Inflammatory macrophage treated with lipopolysaccharide for 1 hour (primary cell): ENCODE measurements around the gene FGF22.
"Not testable (repeated sequence)": the region's sequence is repeated elsewhere in the genome, so short reads cannot be mapped to it uniquely, and the experiment has no call there.

Experiments
- DNase-seq, 2 donors: peaks; one replicate each; pipeline ENCODE4 v3.0.0-alpha.2; 2020 to 2022

FGF22 gene

GRCh38 chr19:607301-608154 is 32.2 kb upstream of the FGF22 start:
- no peak for DNase-seq

GRCh38 chr19:608155-609003 is 31.3 kb upstream of the FGF22 start:
- DNase-seq = no peak

GRCh38 chr19:609004-609346 is 30.7 kb upstream of the FGF22 start:
- peak; percentile 25 to 28 for DNase-seq

GRCh38 chr19:610071-610800 is 29.4 kb upstream of the FGF22 start:
- DNase-seq = no peak

GRCh38 chr19:610801-611480 is 28.7 kb upstream of the FGF22 start:
- DNase-seq = no peak

- DNase-seq = no peak
Observed at GRCh38 chr19:611481-611868, 28.2 kb upstream of the FGF22 start.

GRCh38 chr19:612941-613340 is 26.7 kb upstream of the FGF22 start:
- no peak for DNase-seq

GRCh38 chr19:613732-614567 is 25.7 kb upstream of the FGF22 start:
- DNase-seq = no peak

- peak; percentile 11 to 17 for DNase-seq
Observed at GRCh38 chr19:615619-616018, 24.1 kb upstream of the FGF22 start.

GRCh38 chr19:616062-616700 is 23.5 kb upstream of the FGF22 start:
- no peak for DNase-seq

- DNase-seq = no peak
Observed at GRCh38 chr19:616747-617526, 22.7 kb upstream of the FGF22 start.

GRCh38 chr19:617551-618246 is 22.0 kb upstream of the FGF22 start:
- DNase-seq = no peak

- no peak for DNase-seq
Observed at GRCh38 chr19:618247-618619, 21.4 kb upstream of the FGF22 start.

- no peak for DNase-seq
Observed at GRCh38 chr19:618674-619285, 20.9 kb upstream of the FGF22 start.

GRCh38 chr19:619286-620002 is 20.2 kb upstream of the FGF22 start:
- DNase-seq = no peak

GRCh38 chr19:620166-620862 is 19.4 kb upstream of the FGF22 start:
- DNase-seq = no peak

GRCh38 chr19:621191-621590 is 18.5 kb upstream of the FGF22 start:
- not testable (repeated sequence) for DNase-seq

- DNase-seq = no peak
Observed at GRCh38 chr19:621819-622218, 17.9 kb upstream of the FGF22 start.
